ENCODE data around the gene KCNG1.
"Not testable (repeated sequence)": the region's sequence is repeated elsewhere in the genome, so short reads cannot be mapped to it uniquely, and the experiment has no call there.

Gene KCNG1

GRCh38 chr20:50981714-50982048 lies 41.2 kb downstream of the KCNG1 start:
- DNase-seq (ENCODE audit: low spot score), result no peak

GRCh38 chr20:50980851-50981713 lies 41.8 kb downstream of the KCNG1 start:
- DNase-seq (ENCODE audit: low spot score), result peak; percentile 62

- peak; percentile 99 for DNase-seq (ENCODE audit: low spot score)
These were observed 42.7 kb downstream of the KCNG1 start for GRCh38 chr20:50980071-50980681.

GRCh38 chr20:50978533-50978932 lies 44.4 kb downstream of the KCNG1 start:
- DNase-seq (ENCODE audit: low spot score), result not testable (repeated sequence)

GRCh38 chr20:50977066-50978021 lies 45.6 kb downstream of the KCNG1 start:
- no peak for DNase-seq (ENCODE audit: low spot score)

GRCh38 chr20:50975701-50976330 lies 47.1 kb downstream of the KCNG1 start:
- no peak for DNase-seq (ENCODE audit: low spot score)

- DNase-seq (ENCODE audit: low spot score), result no peak
These were observed 53.0 kb downstream of the KCNG1 start for GRCh38 chr20:50969912-50970311.

- no peak for DNase-seq (ENCODE audit: low spot score)
These were observed 53.5 kb downstream of the KCNG1 start for GRCh38 chr20:50969435-50969834.

- no peak for DNase-seq (ENCODE audit: low spot score)
These were observed 54.6 kb downstream of the KCNG1 start for GRCh38 chr20:50968289-50968688.

- peak; percentile 83 for DNase-seq (ENCODE audit: low spot score)
These were observed 55.3 kb downstream of the KCNG1 start for GRCh38 chr20:50967586-50967985.

GRCh38 chr20:50959543-50960126 lies 63.3 kb downstream of the KCNG1 start:
- DNase-seq (ENCODE audit: low spot score), result no peak

- peak; percentile 93 for DNase-seq (ENCODE audit: low spot score)
These were observed 64.0 kb downstream of the KCNG1 start, which contains the start of gene MOCS3 for GRCh38 chr20:50958615-50959542. TSS of gene MOCS3 (plus strand) at chr20:50958818. CDS start at chr20:50958843, 25 bp downstream.

- DNase-seq (ENCODE audit: low spot score), result peak; percentile 90
These were observed 64.9 kb downstream of the KCNG1 start, which contains the start of gene DPM1 for GRCh38 chr20:50957798-50958614. TSS of gene DPM1 (minus strand) at chr20:50958532. CDS start at chr20:50958523, 9 bp downstream.

GRCh38 chr20:50957276-50957675 lies 65.6 kb downstream of the KCNG1 start:
- DNase-seq (ENCODE audit: low spot score), result no peak

GRCh38 chr20:50953821-50954220 lies 69.1 kb downstream of the KCNG1 start:
- DNase-seq (ENCODE audit: low spot score), result peak; percentile 58
